ENCODE results near the gene P4HA3.

Gene P4HA3

DNA sequence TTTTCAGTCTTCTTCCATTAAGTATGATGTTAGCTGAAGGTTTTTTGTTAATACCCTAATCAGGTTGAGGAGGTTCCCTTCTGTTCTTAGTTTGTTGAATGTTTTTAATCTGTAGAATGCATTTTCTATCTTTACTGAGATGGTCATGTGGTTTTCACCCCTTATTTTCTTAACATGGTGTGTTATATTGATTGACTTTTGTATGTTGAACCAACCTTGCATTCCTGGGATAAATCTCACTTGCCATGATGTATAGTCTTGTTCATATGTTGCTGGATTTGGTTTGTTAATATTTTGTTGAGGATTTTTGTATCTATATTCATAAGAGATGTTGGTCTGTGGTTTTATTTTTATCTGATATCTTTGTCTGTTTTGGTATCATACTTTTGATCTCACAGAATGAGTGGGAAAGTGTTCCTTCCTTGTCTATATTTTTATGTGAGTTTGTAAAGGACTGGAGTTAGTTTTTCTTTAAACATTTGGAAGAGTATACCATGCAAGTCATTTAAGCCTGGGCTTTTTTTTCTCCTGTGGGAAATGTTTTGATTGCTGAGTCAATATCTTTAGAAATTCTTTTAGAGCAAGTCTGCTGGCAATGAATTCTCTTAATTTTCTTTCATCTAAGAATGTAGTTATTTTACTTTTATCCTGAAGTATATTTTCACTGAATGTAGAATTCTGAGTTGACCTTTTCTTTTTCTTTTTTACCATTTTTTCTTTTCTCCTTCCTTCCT lies 5.5 kb upstream of the P4HA3 start:
- DNase-seq, result no peak

DNA sequence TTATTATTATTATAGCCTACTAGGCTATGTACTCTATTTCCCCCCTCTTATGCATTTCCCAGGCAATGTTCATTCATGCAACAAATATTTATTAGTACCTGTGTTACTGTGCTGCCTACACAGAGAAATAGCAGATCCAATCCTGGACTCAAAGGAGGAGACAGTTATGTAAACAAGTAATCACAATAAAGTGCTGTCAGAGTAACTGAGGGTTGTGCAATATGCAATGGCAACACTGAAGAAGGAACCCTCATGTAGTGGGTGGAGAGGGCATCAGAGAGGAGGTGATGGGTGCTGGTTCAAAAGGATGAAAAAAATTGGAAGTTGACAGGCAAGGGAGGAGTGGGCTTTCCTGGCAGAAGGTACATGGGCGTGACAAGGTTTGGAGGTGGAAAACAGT lies 886 bp upstream of the P4HA3 start:
- no peak for DNase-seq

DNA sequence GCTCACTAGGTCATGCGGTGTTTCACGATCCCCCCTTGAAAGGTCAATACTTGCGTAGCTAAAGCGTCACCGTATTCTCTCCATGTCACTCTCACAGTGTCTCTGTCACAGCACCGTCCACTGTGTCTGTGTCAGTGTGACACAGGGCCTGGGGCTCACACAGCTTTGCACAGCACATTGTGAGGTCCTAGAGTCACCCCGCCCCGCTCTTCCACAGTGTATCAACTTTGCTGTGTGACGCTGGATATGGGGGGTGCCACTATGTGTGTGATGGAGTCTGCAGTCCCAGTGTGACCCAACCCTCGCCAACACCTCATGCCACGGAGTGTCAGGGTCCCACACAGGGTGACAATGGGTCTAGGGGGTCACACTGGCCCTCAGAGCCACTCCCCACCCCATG lies 583 bp downstream of the P4HA3 start:
- DNase-seq, result no peak

DNA sequence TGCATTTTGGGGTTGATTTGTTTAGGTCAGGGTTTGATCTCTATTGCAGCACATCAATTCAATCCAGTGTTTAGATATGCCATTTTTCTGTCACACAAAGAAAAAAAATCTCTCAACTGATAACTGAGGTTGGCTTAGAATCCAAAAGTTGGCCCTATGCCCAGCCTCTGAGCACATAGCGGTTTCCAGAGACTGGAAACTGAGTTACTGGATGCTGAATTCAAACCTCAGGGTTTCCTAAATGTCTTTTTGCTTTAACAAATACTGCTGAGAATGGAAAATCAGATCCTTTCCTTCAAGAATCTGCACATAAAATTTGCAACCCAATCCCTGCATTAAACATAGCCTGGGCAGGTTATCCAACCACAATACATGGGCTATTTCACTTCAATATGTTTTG lies 4.0 kb downstream of the P4HA3 start:
- no peak for DNase-seq

DNA sequence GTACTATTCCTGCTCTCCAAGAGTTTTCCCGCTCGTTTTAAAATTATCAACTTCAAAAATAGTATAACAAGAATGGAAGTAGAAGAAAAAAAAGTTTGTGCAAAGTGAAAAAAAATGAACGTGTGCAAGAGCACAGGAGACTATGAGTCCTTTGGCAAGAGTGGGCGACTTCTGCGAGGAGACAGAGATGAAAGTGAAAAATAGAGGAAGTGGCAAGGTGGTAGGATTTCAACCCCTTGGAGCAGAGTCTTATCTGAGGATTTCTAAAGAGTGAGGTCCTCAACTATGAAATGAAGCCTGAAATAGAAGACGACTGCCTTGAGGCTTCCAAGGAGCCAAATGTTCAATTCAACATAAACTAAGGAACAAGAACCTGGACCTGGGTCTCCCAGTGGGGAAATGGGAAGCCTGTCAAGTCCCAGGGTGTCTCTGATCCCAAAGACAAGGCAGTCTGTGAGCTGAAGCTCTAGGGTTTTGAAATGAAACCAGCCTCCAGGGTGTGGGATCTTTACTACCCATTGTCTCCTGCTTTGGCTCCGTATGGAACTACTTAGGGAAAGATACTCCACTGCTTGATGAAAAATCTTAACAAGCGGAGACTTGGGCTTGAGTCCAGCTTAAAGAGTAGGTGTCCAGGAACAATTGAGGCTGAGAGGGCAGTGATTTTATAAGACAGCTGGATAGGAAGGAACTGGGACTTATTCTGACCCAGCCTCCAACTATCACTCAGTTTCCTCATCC lies 4.8 kb downstream of the P4HA3 start:
- no peak for DNase-seq

DNA sequence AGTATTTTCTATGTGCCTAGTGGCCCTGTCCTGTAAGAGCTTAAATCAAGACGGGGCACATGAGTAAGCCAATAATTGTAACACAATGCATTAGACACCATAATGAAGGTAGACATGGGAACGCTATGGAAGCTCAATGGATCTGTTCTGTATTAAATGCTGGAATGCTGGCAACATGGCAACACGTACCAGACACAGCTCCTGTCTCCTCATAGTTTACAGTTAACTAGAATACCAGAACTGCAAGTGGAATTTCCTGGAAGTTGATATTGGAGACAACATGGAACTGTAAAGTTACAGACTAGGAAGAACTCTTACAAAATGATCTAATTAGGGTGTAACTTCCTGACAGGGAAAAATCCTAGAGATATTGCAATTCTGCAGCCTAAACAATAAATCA lies 12.4 kb downstream of the P4HA3 start:
- no peak for DNase-seq

DNA sequence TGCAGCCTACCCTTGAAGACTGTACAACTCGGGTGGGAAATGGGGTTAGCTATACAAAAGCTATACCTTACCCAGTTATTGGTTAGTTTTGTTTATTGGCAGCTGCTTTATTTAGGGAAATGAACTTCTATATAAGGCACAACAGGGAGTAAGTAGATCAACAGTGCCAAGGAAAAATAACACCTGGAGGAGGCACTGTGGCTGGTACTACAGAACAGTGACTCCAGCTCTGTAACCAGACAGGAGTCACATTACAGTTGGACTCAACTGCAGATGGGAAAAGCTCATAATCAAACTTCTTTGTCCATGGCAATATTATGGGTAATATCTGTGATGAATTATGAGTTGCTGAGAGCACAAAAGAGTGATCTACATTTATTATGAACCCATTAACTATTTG lies 14.0 kb downstream of the P4HA3 start:
- no peak for DNase-seq

DNA sequence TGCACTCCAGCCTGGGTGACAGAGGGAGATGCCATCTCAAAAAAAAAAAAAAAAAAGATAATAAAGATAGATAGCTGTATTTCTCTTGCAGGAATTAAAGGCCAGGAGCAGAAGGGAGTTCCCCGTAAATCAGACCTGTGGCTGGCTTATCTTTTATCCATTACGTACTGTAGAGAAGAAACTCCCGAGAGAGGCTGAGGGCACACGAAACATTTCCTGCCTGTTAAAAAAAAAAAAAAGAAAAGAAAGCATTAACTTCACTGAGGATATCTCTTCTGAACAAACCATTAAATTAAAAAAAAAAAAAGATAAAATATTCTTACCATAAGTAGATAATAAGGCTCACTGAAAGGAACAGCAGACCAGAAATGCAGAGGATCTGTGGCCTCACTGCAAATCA lies 22.5 kb downstream of the P4HA3 start:
- DNase-seq, result no peak

DNA sequence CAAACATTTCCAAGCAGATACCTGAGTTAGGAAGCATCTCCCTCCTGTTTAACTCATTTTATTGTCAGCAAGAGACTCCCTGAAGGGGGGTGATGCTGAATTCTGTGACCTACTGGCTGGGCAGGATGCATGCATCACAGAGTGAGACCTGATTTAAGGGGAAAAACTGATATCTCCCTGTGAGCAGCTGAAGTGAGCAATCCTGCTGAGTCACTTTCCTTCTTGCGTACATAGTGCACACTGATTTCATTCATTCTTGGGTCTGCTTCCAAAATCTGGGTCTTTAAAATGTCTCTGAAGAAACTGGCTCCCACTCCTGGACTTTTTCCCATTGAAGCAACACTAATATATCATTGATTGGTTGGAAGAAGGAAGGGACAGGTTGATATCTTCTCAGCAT lies 23.3 kb downstream of the P4HA3 start:
- peak; percentile 28 for DNase-seq

DNA sequence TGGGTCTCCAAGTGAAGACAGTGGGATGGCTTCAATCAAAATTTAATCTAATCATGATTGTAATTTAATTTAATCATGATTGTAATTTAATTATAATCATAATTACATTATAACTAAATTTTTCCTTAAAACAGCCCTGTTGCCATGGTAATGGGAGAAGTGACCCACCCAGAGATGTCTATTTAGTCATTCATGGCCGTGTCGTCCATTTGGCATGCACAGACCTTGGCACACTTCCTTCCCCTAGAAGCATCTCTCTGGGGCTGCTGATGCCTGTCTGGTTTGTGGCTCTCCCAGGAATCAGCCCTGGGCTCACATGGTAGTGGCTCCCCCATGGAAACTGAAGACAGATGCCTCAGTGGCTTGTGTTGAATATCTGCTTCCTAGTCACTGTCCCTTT lies 27.0 kb downstream of the P4HA3 start:
- DNase-seq, result no peak

DNA sequence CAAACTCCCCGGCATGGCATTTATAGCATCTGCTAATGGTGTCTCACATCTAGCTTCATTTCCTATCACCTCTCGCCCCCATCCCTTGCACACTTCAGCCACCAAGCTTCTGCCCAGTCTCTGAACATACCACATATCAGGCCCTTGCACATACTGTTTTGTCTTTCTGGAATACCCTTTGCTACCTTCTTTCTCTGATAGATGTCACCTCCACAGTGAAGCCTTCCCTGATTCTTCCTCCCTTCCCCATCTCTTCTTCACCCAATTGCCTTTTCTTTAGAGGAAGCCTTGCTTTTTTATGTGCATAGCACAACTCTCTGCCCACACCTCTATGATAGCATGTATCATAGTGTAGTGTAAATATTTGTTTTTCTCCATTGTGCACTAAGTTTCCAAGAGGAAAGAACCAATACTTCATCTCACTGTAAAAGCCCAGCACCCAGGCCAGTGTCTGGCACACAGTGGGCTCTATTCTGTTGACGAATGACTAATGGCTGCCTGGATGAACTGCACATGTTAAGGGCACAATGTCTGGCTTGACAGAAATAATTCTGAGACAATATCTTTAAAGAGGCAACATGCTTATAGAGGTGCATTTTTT lies 27.8 kb downstream of the P4HA3 start:
- DNase-seq, result no peak

DNA sequence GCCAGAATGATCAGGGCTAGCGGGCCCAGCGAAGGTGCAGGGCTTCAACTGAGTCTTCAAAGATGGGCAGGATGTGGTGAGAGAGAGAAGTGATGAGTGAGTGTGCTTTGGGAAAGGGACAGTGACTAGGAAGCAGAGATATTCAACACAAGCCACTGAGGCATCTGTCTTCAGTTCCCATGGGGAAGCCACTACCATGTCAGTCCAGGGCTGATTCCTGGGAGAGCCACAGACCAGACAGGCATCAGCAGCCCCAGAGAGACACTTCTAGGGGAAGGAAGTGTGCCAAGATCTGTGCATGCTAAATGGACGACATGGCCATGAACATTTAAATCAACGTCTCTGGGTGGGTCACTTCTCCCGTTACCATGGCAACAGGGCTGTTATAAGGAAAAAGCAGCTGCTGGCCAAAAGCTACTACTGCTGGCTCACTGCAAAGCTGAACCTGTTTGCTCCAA lies 28.5 kb downstream of the P4HA3 start:
- no peak for DNase-seq

DNA sequence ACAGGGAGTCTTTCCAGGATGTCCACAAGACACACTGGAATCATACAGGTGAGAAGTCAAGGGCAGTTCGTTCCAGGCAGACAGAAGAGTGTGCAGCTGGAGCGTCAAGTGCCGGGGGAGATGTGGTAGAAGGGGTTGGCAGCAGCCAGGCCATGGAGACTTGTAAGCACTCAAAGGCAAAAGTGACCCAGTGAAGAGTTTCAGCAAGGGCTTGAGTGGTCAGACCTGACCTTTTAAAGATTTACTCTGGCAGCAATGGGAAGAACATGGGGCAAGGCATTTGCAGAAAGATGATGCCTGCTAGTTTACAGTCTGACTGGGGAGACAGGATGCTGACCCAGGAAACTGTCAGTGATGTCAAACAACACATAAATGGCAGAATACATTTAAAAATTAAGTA lies 29.0 kb downstream of the P4HA3 start:
- no peak for DNase-seq

DNA sequence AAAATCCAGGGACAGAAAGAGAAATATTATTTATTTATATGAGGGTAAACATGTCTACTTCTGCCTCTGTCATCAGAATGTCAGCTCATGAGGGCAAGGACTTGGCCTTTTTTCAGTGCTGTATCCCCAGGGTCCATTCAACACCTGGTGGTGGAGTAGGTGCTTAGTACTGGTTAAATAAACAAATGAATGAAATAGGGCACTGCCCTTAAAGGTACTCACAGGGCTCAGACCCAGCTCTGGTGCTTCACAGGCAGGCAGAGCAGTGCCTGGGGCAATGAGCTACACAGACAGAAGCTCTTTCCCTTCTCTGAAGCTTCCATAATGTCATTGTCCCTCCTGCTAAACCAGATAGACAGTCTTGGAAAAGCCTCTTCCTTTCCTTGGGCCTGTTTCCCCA lies 30.9 kb downstream of the P4HA3 start:
- DNase-seq, result no peak

DNA sequence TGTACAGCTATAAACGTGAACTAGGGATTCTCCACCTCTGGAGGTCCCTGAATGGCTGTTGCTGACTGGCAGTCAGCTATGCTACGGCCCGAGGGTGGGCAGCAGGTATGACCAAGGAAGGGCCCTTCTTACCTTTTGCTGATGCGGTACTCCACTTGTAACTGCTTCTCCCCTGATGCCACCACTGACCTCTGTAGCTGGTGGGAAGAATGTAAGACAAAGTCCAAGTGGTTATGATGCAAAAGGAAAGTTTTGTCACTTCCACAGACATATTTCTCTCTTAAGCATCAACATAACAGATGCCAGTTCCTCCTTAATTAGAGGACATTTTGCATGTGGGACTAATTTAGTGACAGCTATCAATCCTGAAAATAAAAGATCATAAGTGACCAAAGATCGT lies 32.2 kb downstream of the P4HA3 start:
- no peak for DNase-seq

DNA sequence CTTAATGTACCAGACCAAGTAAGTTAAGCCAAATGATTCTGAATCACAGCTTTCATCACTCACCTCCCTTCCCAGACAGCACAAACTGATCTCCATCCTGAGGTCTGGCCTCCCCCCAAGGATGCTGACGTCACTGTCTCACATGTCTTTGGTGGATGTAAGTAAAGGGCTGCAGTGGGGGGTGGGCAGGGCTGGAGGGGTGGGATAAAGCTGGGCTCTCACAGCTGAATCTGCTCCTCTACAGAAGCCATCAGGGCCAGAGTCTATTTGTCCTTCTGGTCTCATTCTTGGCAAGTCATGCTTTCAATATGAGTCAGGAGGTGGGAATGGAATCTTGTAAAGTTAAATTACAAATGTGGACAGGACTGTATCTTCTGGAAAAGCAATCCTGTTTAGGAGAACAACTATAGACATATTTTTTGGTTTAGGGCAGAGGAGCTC lies 32.7 kb downstream of the P4HA3 start:
- no peak for DNase-seq

DNA sequence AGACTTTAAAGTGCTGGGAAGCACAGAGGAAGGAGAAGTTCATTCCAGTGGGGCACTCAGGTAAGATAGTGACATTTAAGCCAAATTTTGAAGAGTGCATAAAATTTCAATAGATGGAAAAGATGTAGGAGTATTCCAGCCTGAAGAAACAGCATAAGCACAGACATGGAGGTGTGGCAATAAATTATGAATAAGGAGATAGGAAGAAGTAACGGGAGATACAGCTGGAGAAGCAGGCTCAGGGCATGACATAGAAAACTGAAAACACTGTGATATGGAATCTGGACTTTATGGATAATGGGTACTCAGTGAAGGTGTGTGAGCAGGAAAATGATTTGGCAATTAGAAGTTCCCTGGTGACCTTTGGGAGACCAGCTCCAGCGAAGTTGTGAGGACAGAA lies 33.3 kb downstream of the P4HA3 start:
- no peak for DNase-seq

DNA sequence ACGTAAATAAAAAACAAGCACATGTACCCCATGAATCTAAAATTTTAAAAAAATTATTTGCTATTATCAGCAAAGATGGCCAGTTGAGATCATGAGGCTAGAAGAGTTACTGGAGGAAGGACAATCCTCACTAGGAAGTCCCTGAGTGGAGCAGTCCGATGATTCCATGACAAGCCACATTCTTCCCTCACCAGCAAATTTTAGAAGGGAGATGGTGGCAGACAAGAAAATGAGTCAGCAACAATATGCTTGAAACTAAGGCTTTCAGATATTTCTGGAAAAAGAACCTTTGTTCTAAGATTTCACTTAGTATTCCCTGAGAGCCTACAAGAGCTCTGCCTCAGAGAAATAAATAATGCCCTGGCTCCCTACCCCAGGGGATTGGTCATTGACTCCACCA lies 34.9 kb downstream of the P4HA3 start:
- no peak for DNase-seq

DNA sequence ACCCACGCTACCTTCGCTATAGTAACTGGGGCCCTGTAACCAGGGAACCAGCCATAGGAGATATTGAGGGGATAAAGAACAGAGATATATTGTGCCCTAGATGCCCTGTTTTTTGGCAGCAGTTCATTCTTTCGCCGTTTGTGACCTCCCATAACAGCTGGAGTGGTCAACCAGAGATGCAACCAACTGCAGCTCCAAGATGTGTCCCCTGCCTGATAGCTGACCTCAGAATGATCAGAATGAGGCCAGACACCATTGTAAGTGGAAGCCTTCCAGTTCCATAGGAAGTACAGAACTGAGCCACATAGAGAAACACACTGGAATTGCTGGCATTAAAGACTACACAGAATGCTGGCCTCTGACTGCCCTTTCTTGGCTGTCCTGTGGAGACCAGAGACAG lies 39.2 kb downstream of the P4HA3 start:
- DNase-seq, result no peak

DNA sequence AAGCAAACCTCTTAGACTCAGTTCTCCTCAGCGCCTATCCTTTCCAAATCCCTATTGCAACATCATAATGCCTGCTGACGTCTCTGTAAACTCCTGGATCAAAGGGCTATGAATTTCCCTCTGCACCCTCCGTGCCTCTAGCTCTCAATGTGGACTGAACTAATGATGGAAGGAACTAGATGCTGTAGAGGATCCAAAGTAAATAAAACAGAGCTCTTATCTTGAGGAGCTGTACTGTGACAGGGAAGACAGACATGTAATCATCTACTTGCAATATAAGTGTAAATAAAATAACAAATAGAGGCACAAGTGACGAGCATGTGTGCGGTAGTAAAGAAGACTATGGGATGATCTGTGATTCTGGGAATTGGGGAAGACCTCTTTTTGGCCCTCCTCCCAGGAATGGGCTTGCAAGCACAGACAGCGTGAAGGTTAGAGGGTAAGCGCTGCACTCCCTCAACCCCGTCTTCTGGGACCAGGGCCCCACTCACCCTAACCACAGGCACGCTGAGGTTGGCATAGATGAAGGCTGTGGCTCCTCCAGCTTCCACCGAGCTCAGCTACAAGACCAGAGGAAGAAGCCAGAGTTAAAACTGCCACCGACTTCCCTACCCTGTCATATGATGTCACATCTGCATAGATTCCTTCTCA lies 42.2 kb downstream of the P4HA3 start:
- DNase-seq, result peak; percentile 20

DNA sequence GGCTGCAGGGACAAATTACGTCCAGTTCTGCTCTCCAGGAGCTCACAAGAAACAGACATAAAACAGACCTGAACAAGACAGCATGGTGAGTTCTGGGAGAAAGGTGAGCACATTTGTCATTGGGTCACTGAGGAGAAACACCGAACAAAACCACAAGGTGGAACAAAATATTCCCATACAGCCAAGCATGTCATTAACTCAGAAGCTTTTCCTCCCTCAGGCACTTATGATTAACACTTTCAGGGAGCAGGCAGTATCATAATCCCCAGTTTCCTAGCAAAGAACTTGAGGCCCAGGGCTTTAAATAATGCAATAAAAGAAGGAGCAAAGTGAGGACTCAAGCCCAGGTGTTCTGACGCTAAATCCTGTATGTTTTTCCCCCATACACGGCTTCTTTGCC lies 43.0 kb downstream of the P4HA3 start:
- no peak for DNase-seq

DNA sequence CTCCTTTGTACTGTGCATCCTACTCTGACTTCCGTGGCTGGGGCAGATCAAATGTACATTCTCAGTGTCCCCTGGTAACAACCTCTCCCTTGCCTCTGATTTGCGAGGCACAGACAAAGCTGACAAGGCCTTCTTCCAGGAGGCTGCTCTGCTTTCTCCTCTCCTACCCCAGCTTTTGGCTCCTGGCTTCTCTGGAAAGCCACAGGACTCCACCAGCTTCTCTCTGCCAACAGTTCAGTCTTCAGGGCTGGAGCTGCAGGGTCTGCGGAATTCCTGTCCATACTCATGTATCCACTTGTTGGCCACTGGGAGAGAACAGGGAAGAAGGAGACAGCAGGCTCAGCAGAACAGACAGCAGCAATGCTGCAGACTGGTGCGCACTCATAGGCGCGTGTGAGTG lies 44.4 kb downstream of the P4HA3 start:
- no peak for DNase-seq

DNA sequence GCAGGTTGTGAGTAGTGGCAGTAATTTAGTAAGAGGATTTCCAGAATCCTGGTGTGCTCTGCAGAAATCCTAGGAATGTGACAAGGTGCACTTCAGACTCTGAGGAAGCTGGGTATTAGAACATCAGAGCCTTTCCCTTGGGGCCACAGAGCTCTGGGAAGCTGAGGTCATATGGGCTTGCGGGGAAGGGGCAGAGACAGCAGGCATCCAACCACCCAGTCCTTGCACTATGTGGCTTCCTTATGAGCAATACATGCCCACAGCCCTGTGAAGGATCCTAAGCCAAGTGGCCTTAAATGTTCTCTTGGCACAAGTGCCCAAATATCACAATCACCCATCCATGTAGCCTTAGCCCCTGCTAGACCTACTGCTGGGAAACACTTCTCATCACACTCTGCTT lies 46.2 kb downstream of the P4HA3 start:
- DNase-seq, result no peak

DNA sequence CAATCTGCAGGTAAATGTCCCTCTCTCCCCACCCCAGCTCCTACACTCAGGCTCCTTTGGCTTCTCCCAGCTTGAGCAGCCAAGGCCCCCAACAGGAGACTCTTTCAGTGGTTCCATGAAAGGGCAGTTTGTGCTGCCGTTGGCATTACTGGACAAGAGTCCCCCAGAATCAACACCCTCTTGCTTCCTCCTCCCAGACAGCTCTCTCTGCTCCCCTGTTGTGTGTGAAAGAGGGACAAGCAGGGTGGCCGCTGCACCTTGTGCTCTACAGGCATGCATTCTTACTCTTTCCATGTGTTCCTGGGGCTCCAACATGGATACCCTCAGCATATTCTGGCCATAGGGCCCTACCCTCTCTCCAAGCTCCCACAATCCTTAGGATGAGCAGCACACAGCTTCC lies 48.7 kb downstream of the P4HA3 start:
- DNase-seq, result no peak

All from activated CD4-positive, alpha-beta T cell treated with anti-CD3 and anti-CD28 coated beads, Interleukin-10, Interleukin-2, amounts not matched to agents 100 ng/mL and 50 ng/mL, durations not matched to agents 16 hours and 8 hours (primary cell).